Mucosa of rectum (tissue), 2 donors: ENCODE data around the gene PDE1C.

Source experiments
- H3K27ac ChIP-seq, 2 donors: one replicate each; pipeline ENCODE4 v1.7.0; 2013; ENCODE audit warnings: inconsistent platforms in 2 of 2, low read depth in 2 of 2, low read length in 2 of 2
- H3K27me3 ChIP-seq, 2 donors: one replicate each; pipeline ENCODE4 v1.7.0; 2013; ENCODE audit warnings: low read length in 2 of 2; ENCODE audit not compliant: control insufficient read depth in 2 of 2, insufficient read depth in 2 of 2
- H3K36me3 ChIP-seq, 2 donors: one replicate each; pipeline ENCODE4 v1.7.0; 2013; ENCODE audit warnings: low read length in 2 of 2; ENCODE audit not compliant: control insufficient read depth in 2 of 2, insufficient read depth in 2 of 2
- H3K4me1 ChIP-seq, 2 donors: one replicate each; pipeline ENCODE4 v1.7.0; 2013; ENCODE audit warnings: low read length in 2 of 2, mild to moderate bottlenecking in 1 of 2; ENCODE audit not compliant: control insufficient read depth in 2 of 2, insufficient read depth in 2 of 2
- H3K4me3 ChIP-seq, 2 donors: one replicate each; pipeline ENCODE4 v1.7.0; 2013; ENCODE audit warnings: low read length in 2 of 2
- H3K9ac ChIP-seq, 2 donors: one replicate each; pipeline ENCODE4 v1.7.0; 2013; ENCODE audit warnings: low read length in 2 of 2, low read depth in 1 of 2, mild to moderate bottlenecking in 1 of 2
- H3K9me3 ChIP-seq, 2 donors: one replicate each; pipeline ENCODE4 v1.7.0; 2013; ENCODE audit warnings: low read length in 2 of 2; ENCODE audit not compliant: control insufficient read depth in 2 of 2
- donor health status: healthy.
- donor health status: Normal muscosa, but diverticular disease.

PDE1C gene

GRCh38 chr7:31890766-31891165, 179.4 kb downstream of the PDE1C start:
- no peak overlapping the region for H3K4me3 ChIP-seq
- H3K9ac ChIP-seq, result no peak overlapping the region
- no peaks in the 10 kb centered on the region for H3K36me3 ChIP-seq
- no peak overlapping the region for H3K27ac ChIP-seq
- H3K9me3 ChIP-seq, result peaks cover 0 to 3% of the 10 kb centered on the region in 2 donors
- no peaks in the 10 kb centered on the region for H3K27me3 ChIP-seq
- H3K4me1 ChIP-seq, result no peaks in the 10 kb centered on the region

- Histone ChIP-seq H3K9me3 (peaks cover 0 to 3% of the 10 kb centered on the region in 2 donors), H3K27ac (no peak overlapping the region), H3K4me3 (no peak overlapping the region), H3K36me3 (no peaks in the 10 kb centered on the region), H3K27me3 (no peaks in the 10 kb centered on the region), H3K9ac (no peak overlapping the region), H3K4me1 (no peaks in the 10 kb centered on the region)
Measured at GRCh38 chr7:31890198-31890597, 180.0 kb downstream of the PDE1C start.

- H3K4me1 ChIP-seq, result no peaks in the 10 kb centered on the region
- H3K27ac ChIP-seq, result no peak overlapping the region
- peaks cover 0 to 3% of the 10 kb centered on the region in 2 donors for H3K9me3 ChIP-seq
Measured at GRCh38 chr7:31887006-31887405, 183.2 kb downstream of the PDE1C start.

GRCh38 chr7:31885171-31885570, 185.0 kb downstream of the PDE1C start:
- Histone ChIP-seq H3K27ac (no peak overlapping the region), H3K4me1 (no peaks in the 10 kb centered on the region), H3K27me3 (no peaks in the 10 kb centered on the region), H3K36me3 (no peaks in the 10 kb centered on the region), H3K9ac (no peak overlapping the region), H3K4me3 (no peak overlapping the region), H3K9me3 (peaks cover 0 to 3% of the 10 kb centered on the region in 2 donors)

More at GRCh38 chr7:31887006-31887405, 183.2 kb downstream of the PDE1C start:
- Histone ChIP-seq H3K4me3 (no peak overlapping the region), H3K27me3 (no peaks in the 10 kb centered on the region), H3K9ac (no peak overlapping the region), H3K36me3 (no peaks in the 10 kb centered on the region)

- Histone ChIP-seq H3K9me3 (peaks cover 0 to 3% of the 10 kb centered on the region in 2 donors), H3K36me3 (no peaks in the 10 kb centered on the region), H3K9ac (no peak overlapping the region), H3K27ac (no peak overlapping the region), H3K4me3 (no peak overlapping the region), H3K4me1 (no peaks in the 10 kb centered on the region), H3K27me3 (no peaks in the 10 kb centered on the region)
Measured at GRCh38 chr7:31883761-31884164, 186.4 kb downstream of the PDE1C start.

GRCh38 chr7:31882187-31882586, 188.0 kb downstream of the PDE1C start:
- H3K27ac ChIP-seq, result no peak overlapping the region
- H3K4me3 ChIP-seq, result no peak overlapping the region
- H3K4me1 ChIP-seq, result no peaks in the 10 kb centered on the region
- H3K27me3 ChIP-seq, result no peaks in the 10 kb centered on the region
- H3K9me3 ChIP-seq, result peaks cover 0 to 3% of the 10 kb centered on the region in 2 donors
- H3K36me3 ChIP-seq, result no peaks in the 10 kb centered on the region
- no peak overlapping the region for H3K9ac ChIP-seq

GRCh38 chr7:31878875-31879274, 191.3 kb downstream of the PDE1C start:
- Histone ChIP-seq H3K27ac (no peak overlapping the region), H3K27me3 (no peaks in the 10 kb centered on the region), H3K4me3 (no peak overlapping the region), H3K4me1 (no peaks in the 10 kb centered on the region), H3K9ac (no peak overlapping the region), H3K9me3 (no peaks in the 10 kb centered on the region), H3K36me3 (no peaks in the 10 kb centered on the region)

- no peaks in the 10 kb centered on the region for H3K4me1 ChIP-seq
- no peak overlapping the region for H3K4me3 ChIP-seq
- no peaks in the 10 kb centered on the region for H3K36me3 ChIP-seq
- no peak overlapping the region for H3K9ac ChIP-seq
- no peaks in the 10 kb centered on the region for H3K27me3 ChIP-seq
- no peak overlapping the region for H3K27ac ChIP-seq
- no peaks in the 10 kb centered on the region for H3K9me3 ChIP-seq
Measured at GRCh38 chr7:31875424-31875823, 194.8 kb downstream of the PDE1C start.

- H3K27ac ChIP-seq, result no peak overlapping the region
- H3K4me3 ChIP-seq, result no peak overlapping the region
Measured at GRCh38 chr7:31874631-31875386, 195.4 kb downstream of the PDE1C start.

GRCh38 chr7:31873816-31874597, 196.2 kb downstream of the PDE1C start:
- no peak overlapping the region for H3K27ac ChIP-seq
- no peak overlapping the region for H3K9ac ChIP-seq
- no peaks in the 10 kb centered on the region for H3K4me1 ChIP-seq
- no peaks in the 10 kb centered on the region for H3K9me3 ChIP-seq
- no peak overlapping the region for H3K4me3 ChIP-seq
- no peaks in the 10 kb centered on the region for H3K27me3 ChIP-seq
- no peaks in the 10 kb centered on the region for H3K36me3 ChIP-seq

More at GRCh38 chr7:31874631-31875386, 195.4 kb downstream of the PDE1C start:
- Histone ChIP-seq H3K9ac (no peak overlapping the region), H3K36me3 (no peaks in the 10 kb centered on the region), H3K4me1 (no peaks in the 10 kb centered on the region), H3K27me3 (no peaks in the 10 kb centered on the region), H3K9me3 (no peaks in the 10 kb centered on the region)
